NCI-H1436 (cell line): ENCODE measurements around the gene OR2K2.
"Not testable (repeated sequence)": the region's sequence is repeated elsewhere in the genome, so short reads cannot be mapped to it uniquely, and the experiment has no call there.

Experiments used
- DNase-seq: peaks from one replicate; lab custom pipeline; 2025; lab: John Stamatoyannopoulos, UW

Gene OR2K2, protein sequence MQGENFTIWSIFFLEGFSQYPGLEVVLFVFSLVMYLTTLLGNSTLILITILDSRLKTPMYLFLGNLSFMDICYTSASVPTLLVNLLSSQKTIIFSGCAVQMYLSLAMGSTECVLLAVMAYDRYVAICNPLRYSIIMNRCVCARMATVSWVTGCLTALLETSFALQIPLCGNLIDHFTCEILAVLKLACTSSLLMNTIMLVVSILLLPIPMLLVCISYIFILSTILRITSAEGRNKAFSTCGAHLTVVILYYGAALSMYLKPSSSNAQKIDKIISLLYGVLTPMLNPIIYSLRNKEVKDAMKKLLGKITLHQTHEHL

DNA sequence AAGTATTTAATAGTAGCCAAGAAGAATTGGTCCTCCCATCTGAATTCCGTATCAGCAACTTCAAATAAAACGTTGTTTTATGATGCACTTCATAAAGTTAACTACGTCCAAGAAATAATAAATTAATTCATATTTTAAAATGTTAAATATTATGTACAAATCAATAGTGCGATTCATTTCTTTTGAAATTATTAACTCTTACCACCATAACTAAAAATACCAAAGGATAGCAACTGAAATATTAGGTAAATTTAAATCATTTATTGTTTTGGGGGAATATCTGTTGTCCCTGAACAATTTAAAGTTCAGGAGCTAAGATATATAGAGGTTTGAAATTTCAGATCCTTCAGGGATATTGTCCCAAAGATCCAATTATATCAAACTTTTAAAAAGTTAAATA, at the start of gene OR2K2:
OR2K2 (minus strand) TSS at position 101 of the 400 bp plus-strand sequence. CDS start 1,791 bp downstream, outside the sequence.
- DNase-seq = no peak

DNA sequence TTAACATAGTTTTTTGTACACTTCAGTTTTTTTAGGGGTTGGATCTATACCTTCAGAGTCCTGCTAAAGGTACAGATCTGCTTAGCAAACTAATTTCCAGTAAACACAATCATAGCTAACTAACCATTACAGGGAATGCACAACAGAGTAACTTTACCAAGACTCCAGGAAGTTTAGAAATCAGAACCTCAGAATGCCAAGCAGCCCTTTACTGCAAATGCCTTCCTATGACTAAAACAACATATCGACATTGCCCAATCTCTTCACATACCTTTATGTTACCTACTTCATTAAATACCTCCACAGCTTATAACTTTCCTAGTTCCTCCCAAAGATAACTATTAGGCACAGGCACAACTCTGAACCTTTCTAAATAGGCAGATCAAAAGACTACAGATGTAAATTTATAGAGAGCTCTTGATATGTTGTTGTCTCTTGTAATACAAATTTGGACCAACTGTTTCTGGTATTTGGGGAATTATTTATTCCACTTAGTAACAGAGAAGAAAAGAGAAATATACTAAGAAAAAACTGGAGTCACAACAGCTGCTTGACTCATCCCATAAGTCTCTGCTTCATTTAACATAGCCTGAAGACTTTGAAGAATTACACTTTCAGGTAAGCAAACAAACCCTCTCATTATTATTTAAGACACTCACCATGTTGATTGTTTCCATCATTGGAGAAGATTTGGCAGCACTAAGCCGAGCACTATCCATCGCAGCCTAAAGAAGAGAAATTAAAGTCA, 46.0 kb upstream of the OR2K2 start:
- DNase-seq = no peak

DNA sequence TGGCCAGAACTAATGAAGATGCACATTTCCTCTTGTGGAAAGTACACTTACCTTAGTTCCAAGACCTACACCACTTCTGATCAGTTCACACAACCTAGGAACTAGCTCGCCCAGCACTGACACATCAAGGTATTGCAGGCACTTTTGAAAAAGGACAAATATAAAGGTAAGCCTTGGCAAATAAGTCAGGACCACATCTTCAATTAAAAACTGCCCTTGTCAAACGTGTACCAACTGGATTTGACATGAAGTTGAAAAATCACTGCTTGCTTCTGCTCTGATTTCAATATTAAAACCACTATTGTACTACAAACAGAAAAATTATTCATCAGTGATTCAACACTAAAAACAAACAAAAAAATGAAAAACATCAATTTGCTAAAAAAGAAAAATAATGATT, 45.0 kb upstream of the OR2K2 start:
- no peak for DNase-seq

DNA sequence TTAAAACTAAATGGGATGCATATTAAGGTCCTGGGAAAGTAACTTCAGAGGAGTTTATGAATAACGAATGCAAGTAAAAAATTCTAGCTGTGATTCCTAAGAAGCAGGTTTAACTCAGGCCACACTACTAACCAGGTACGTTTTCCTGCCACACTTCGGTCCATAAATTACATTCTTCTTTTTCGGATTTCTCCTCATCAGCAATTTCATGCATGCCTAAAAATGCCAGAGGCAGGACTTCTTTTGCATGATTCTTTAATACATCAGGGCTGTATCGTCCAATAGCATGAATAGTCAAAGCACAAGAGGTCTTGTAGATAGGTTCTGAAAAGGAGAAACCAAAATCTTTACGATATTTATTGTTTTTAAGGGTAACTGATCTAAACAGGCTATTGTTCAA, 42.3 kb upstream of the OR2K2 start:
- DNase-seq = no peak

DNA sequence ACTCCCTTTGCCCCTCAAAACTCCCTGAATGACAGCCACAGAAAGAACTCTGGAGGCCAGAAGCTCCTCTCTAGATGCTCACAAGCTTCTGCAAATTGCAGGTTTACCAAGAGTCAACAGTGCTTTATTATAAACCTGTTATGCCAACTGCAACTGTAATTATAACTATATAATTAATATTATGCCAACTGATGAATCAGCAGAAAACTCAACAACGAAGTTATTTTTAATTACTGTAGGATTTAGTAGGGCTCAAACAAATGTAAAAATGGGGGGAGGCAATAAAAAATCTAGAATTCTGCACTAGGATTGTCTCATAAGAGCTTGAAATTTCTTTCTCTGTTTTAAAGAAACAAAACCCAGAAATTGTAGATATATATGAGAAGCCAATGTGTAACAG, 37.0 kb upstream of the OR2K2 start:
- no peak for DNase-seq

DNA sequence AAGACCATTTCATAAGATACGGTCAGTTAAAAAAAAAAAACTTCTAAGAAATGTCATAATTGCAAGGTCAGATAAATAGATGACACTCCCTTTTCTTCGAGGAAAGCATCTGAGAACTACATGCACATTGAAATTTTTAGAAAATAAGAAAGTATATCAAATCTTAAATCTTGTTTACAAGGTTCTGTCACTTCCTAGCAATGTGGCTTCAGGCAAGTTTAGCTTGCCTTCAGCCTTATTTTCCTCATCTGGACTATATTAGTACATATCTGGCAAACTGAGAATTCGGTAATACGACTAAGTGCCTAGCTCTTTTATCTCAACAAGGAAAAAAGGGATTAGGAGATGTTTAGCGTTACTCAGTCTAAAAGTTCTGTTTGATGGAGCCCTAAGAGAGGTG, 32.5 kb upstream of the OR2K2 start:
- DNase-seq = no peak

DNA sequence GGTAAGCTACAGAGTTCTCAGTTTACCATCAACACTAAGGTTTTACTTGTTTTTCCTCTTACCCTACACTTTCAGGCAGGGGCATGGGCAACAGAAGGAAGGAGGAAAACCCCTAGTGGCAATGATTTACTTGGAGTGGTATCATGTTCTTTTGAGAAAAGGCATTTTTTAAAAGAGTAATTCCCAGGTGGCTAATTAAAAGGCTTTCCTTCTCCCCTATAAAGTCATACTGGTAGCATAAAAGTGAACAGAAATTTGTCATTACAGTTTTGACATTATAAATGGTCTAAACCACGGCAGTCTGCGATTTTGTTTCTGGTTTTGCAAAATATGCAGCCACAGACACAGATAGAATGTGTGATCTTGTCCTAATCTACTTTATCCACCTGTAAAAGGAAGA, 30.9 kb upstream of the OR2K2 start:
- DNase-seq = no peak

DNA sequence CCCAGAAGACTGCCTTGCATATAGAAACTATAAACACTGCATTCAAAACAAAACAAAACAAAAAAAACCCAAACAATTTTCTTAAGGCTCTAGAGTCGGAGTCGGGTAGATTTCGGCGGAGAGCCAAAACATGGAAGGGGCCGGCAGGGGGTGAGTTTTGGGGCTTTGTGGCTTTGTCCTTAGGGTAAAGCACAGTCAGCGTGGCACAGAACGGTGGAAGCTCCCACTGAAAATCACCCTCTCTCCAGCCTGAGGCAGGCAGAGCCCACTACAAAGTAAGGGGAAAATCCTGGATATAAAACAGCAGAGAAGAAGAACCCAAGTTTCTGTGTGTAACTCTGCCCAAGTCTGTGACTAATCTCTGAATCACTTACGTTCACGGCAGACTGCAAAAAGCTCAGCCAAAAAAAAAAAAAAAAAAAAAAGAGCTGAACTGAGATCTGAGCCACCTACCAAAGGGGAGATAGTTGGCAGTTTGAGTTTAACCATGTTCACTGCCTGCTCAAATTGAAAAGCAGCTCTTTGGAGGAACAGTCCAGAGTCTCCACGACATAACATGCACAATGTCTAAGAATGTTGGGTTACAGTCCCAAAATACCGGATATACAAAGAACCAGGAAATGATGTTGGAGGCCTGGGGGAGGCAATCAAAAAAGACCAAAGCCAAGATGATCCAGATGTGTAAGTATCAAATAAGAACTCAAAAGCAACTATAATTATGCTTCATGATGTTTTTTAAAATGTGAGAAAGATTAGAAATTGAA, 26.6 kb upstream of the OR2K2 start:
- no peak for DNase-seq

DNA sequence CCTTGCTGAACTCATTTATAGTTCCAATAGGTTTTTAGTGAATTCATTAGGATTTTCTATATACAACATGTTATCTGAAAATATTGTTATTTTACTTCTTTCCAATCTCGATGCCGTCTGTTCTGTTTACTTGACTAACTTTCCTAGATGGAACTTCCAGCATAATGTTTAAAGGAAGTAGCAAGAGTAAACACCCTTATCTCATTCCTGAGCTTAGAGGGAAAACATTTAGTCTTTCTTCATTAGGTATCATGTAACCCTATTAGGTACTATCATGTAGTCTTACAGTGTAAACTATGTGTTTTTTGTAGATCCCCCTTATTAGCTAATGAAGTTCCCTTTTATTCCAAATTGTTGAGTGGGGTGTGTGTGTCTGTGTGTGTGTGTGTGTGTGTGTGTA, 22.5 kb upstream of the OR2K2 start:
- no peak for DNase-seq

DNA sequence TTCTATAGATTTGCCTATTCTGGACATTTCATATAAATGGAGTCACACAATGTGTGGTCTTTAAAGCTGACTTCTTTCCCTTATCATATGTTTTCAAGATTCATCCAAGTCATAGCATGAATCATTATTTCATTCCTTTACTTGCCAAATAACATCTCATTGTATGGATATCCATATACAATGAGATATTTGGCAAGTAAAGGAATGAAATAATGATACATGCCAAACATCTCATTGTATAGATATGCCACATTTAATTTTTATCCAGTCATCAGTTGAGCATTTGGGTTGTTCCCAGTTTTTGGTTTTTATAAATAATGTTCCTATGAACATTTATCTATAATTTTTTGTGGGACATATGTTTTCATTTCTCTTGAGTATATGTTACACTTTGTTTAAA, 20.5 kb upstream of the OR2K2 start:
- no peak for DNase-seq

DNA sequence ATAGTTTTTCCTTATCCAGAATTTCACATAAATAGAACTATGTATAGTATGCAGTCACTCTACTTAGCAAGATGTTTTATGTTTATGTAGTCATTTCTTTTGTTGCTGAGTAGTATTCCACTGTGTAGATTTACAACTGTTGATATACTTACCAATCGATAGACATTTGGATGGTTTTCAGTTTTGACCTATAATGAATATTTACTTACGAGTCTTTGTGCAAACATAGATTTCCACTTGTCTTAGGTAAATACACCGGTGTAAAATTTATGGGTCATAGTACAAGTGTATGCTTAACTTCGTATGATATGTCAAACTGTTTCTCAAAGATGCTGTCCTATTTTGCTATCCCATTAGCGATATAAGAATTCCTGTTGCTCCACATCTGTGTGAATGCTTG, 19.7 kb upstream of the OR2K2 start:
- no peak for DNase-seq

DNA sequence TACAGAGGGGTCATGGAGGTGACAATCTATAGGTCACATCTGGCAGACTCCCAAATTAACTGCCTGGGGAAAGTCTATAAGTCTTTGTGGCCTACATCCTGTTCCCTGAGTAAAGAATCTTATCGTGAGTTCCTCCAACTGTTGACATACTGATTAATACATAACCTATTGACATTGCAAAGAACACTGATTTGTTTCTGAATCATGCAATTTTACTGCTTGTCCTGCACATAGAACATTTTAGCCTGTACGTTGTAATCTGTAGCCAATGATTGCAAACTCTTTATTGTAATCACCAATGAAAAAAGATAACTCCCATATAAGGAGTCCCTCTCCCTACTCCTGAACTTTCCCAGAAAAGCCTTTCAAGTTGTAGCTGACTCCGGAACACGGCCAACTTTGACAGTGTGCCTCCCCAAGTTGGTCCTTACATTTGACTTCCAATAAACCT, 18.8 kb upstream of the OR2K2 start:
- no peak for DNase-seq

DNA sequence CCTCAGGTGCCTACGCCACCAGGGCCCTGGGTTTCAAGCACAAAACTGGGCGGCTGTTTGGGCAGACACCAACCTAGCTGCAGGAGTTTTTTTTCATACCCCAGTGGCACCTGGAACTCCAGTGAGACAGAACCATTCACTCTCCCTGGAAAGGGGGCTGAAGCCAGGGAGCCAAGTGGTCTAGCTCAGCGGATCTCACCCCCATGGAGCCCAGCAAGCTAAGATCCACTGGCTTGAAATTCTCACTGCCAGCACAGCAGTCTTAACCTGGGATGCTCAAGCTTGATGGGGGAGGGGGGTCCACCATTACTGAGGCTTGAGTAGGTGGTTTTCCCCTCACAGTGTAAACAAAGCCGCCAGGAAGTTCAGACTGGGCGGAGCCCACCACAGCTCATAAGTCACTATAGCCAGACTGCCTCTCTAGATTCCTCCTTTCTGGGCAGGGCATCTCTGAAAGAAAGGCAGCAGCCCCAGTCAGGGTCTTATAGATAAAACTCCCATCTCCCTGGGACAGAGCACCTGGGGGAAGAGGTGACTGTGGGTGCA, 4.4 kb upstream of the OR2K2 start:
- DNase-seq = not testable (repeated sequence)

DNA sequence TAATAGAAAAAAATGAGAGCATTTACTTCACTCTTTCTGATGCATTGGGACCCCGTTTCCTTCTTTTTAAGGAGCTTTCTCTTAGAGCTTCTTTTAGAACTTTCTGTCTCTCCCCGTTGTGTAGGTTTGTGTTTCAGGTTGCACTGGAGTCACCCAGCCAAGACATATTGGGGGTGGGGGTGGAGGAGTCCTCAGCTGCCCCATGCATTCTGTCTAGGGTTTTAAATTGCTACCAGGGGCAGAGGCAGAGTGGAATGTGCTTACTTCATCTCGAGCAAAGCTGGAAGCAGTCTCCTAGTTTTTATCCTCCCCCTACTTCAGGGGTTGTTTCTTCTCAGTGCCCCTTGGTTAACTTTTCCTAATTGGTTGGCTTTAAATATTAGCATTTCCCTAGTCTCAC, 9.4 kb downstream of the OR2K2 start:
- DNase-seq = no peak

DNA sequence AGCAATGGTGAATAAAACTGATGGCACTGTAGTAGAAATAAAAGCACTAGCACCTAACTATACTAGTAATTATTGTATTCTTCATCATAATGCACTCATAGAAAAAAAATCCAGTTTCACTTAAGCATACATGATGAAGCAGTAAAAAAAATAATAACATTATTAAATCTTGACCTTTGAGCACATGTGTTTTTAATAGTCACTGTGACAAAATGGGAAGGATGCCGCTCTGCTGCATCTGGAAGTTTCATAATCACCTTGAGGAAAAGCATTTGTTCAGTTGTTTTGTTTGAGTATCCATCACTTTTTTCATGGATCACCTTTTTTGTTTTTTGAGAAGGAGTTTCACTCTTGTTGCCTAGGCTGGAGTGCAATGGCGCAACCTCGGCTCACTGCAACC, 13.2 kb downstream of the OR2K2 start:
- DNase-seq = no peak

DNA sequence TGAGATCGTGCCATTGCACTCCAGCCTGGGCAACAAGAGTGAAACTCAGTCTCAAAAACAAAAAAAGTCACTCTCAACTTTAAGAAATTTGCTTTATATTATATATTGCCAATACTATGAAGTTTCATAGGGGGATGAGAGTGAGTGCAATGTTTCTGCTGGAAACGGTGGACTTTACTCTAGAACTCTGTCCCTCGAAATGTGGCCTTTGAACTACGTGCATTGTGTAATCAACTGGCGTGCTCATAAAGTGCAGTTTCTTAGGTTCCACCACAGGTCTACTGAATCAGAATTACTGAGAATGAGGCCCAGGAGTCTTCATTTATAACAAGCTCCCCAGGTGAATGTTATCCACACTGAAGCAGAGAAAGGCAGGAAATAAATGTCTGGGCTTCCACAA, 24.1 kb downstream of the OR2K2 start:
- DNase-seq = no peak

DNA sequence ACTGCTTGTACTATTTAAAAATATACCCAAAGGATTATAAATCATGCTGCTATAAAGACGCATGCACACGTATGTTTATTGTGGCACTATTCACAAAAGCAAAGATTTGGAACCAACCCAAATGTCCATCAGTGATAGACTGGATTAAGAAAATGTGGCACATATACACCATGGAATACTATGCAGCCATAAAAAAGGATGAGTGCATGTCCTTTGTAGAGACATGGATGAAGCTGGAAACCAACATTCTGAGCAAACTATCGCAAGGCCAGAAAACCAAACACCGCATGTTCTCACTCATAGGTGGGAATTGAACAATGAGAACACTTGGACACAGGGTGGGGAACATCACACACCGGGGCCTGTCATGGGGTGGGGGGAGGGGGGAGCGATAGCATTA, 26.0 kb downstream of the OR2K2 start:
- not testable (repeated sequence) for DNase-seq

DNA sequence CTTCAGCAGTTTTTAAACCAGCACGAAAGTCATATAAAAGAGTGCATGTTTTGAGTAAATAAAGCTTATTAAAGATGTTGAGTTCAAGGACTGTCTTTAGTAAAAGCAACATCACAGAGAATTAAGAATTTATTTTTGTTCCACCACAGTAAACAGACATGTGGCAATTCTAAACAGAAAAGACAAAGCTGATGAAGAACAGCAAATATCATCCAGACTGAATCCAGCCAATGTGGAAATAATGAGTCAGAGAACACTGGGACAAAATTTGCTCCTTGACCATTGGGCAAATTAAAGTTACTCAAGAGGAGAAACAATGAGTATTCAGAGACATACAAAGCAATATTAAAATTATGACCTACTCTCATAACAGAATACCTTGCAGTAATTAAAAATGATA, 28.8 kb downstream of the OR2K2 start:
- no peak for DNase-seq

DNA sequence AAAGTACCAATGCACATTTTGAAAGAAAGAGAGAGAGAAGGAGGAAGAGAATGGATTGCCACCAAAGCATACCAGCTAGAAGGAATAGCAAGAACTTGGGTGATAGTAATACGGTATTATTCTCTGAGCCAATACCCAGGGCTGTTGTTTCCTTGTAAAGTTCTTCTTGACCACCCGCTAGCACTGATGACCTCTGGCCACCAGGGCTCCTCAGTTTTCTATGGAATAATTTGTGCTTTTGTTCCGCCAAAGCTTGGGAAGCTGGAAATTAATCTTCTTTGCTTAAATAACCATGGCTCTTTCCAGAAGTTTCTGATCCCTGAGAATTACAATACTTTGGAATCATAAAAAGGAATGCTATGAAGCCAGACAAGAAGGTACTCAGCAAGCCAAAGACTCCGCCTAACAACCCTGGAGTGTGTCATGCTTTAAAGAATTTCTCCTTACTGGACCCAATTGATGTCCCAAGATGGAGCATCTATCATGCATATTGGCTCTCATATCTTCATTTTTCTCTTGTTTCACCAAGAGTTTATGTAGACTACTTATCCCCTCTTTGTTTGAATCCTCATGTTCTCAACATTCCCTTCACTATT, 29.8 kb downstream of the OR2K2 start:
- DNase-seq = no peak

DNA sequence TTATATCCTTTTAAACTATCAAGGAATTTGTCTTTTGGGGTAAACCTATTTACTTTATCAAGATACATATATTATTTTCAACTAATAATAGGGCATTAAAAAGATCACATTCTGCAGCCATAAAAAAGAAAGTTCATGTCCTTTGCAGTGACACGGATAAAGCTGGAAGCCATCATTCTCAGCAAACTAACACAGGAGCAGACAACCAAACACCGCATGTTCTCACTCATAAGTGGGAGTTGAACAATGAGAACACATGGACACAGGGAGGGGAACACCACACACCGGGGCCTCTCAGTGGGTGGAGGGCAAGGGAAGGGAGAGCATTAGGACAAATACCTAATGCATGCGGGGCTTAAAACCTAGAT, 30.4 kb downstream of the OR2K2 start:
- DNase-seq = not testable (repeated sequence)

DNA sequence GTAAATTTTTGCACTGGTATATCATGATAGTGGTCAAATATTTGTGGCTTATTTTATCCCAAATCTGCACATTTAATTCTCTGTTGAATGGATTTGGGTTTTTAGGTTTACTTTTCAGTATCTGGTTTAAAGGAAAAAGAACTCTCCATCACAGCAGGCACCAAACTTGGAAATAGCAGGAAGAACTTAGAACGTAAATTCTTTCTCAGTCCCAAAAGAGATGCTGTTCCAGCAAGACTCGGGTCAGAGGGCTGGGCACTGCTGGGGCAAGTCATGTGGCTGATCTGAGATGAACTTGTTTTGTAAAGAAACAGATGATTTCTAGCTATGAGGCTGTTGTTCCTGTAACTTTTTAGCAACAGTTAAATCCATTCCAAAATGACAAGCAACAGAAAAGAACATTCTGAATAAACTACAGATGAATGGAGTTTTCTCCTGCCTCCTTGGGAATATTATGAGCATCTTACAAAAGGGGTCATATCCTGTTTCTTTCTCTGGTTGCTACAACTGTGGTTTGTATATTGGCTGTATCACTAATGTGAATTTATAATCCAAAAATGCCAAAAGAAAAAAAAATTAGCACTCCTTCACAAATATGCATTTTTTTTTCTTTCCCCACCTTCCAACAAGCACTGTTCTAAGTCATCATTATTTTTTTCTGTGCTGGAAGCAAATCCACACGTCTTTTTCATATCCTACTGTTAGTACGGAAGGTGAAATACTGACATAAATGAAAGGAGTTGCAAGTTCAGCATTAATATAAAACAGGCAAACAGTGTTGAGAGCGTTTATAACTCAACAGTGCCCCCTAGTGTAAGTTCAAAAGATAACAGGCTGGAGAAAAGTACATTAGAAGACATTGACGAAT, 31.1 kb downstream of the OR2K2 start:
- peak; percentile 48 for DNase-seq
